Ishikawa (cell line): ENCODE results near the gene LRTM1.

ENCODE experiments used
- CEBPB ChIP-seq: IDR thresholded peaks from 2 replicates; pipeline ENCODE4 v1.6.1; 2012
- CREB1 ChIP-seq: IDR thresholded peaks from 2 replicates; pipeline ENCODE4 v1.6.1; 2012; ENCODE audit warnings: low read depth
- EGR1 ChIP-seq: IDR thresholded peaks from 2 replicates; pipeline ENCODE4 v1.6.1; 2012
- EP300 ChIP-seq: IDR thresholded peaks from 2 replicates; pipeline ENCODE4 v1.6.1; 2012; ENCODE audit warnings: borderline replicate concordance
- MAX ChIP-seq: IDR thresholded peaks from 2 replicates; pipeline ENCODE4 v1.6.1; 2012
- NFIC ChIP-seq: IDR thresholded peaks from 2 replicates; pipeline ENCODE4 v1.6.1; 2012
- RAD21 ChIP-seq: IDR thresholded peaks from 2 replicates; pipeline ENCODE4 v1.6.1; 2012; ENCODE audit warnings: low read depth
- REST ChIP-seq: IDR thresholded peaks from 2 replicates; pipeline ENCODE4 v1.6.1; 2012; ENCODE audit warnings: low read depth, mild to moderate bottlenecking
- TAF1 ChIP-seq: IDR thresholded peaks from 2 replicates; pipeline ENCODE4 v1.6.1; 2012; ENCODE audit warnings: low read depth, mild to moderate bottlenecking
- TEAD4 ChIP-seq: IDR thresholded peaks from 2 replicates; pipeline ENCODE4 v1.6.1; 2012
- USF1 ChIP-seq: IDR thresholded peaks from 2 replicates; pipeline ENCODE4 v1.6.1; 2012
- YY1 ChIP-seq: IDR thresholded peaks from 2 replicates; pipeline ENCODE4 v1.6.1; 2012; ENCODE audit warnings: low read depth
- ZBTB7A ChIP-seq: IDR thresholded peaks from 2 replicates; pipeline ENCODE4 v1.6.1; 2012; ENCODE audit warnings: low read depth

GRCh38 chr3:54882129-54882833 lies 45.6 kb downstream of the LRTM1 start:
- TF ChIP-seq TAF1 = no peak
- no peak for TF ChIP-seq EP300
- no peak for TF ChIP-seq REST
- TF ChIP-seq CEBPB = no peak
- TF ChIP-seq MAX = no peak
- no peak for TF ChIP-seq NFIC
- no peak for TF ChIP-seq ZBTB7A
- TF ChIP-seq CREB1 = no peak
- no peak for TF ChIP-seq YY1
- no peak for TF ChIP-seq EGR1
- TF ChIP-seq TEAD4 = no peak
- no peak for TF ChIP-seq USF1
- no peak for TF ChIP-seq RAD21
